ENCODE measurements around the gene CALN1.
A peak's percentile ranks its signal among the peaks of the same experiment; 100 is the strongest.
"Not testable (repeated sequence)": the region's sequence is repeated elsewhere in the genome, so short reads cannot be mapped to it uniquely, and the experiment has no call there.

CALN1 gene

DNA sequence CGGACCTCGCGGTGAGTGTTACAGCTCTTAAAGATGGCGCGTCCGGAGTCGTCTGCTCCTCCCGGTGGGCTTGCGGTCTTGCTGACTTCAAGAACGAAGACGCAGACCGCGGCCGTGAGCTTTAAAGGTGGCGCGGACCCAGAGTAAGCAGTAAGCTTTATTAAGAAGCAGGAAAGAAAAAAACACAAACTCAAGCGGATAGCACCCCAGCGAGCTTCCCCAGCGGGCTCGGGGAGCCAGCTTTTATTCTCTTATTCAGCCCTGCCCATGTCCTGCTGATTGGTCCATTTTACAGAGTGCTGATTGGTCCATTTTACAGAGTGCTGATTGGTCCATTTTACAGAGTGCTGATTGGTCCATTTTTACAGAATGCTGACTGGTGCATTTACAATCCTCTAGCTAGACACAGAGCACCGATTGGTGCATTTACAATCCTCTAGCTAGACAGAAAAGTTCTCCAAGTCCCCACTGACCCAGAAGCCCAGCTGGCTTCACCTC lies at the start of gene CALN1:
Gene CALN1 (minus strand): TSS at position 218 of the 498 bp plus-strand sequence.
- DNase-seq (ENCODE audit: low spot score), result not testable (repeated sequence)

DNA sequence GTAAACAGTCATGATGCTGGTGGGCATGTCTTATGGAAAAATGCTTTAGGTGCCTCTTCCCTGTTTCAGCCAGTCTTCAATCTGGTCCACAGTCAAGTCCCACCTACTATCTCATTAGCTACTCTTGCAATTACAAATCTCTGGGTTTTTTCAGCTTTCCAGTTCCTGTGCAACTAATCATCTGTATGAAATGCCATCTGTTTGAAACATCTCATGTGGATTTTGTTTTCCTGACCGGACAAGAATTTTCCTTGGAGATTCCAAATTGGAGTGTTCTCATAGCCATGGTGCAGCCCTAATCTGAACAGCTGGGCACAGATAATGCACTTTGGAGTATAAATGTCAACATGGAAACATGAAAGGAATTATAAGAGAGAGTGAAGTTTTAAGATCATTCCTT lies 41.3 kb upstream of the CALN1 start:
- no peak for DNase-seq (ENCODE audit: low spot score)

DNA sequence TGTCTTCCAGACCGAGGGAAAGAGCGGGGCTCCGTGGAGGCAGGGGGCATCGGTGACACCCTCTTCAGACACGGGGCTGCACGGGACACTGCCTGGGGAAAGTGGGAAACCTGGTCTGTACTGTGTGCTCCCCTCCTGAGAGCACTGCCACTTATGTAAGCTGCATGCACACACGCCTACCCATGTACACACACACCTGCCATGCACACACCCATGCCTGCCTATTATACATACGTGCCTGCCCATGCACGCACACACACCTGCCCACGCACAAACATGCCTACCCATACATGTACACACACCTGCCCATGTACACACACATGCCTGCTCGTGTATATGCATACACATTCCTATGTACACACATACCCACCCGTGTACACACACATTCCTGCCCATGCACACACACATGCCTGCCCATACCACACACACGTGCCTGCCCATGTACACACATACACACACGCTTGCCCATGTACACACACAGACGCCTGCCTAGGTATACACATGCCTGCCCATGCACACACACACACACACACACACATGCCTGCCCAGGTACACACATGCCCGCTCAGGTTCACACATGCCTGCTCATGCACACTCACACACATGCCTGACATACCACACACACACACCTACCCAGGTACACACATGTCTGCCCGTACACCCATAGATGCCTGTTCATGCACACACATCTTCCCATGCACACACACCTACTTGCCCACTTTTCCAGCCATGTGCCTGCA lies 35.5 kb upstream of the CALN1 start:
- no peak for DNase-seq (ENCODE audit: low spot score)

DNA sequence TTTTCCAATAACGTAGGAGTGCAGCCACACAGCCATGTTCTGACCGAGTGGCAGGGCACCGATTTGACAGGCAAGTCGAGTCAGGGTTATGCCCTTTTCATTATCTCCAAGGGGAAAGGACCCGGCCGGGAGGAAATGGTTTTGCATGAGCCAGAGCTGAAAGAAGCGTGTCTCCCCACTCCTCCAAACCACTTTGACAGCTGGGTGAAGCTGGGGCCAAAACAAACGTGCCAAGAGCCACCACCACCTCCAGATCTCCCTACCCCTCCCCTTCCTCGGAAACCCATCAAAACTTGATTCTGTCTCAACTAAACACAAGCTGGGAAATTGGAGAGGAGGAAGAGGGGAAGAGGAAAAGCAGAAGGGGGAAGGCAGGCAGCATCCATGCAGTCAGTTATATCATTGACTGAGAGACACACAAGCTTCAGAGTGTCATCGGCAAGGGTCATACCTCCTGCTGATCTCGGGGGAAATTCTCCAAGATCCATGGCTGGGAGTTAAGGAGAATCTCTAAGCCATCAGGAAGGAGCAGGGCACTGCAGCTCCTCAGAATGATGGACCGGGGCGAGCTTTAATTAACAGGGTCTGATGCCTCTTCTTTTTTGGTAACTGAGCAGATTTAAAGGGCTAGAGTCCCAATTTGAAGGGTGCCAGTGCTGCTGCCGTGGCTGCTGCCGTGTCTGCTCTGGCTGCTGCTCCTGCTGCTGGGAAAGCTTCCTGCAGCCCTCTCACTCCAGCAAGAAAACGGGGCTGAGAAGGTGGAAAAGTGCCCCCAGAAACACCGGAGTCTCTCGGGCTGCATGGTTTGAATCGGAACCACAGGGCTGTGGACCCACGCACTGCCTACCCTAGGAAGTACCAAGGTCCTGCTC lies 34.7 kb upstream of the CALN1 start:
- DNase-seq (ENCODE audit: low spot score), result no peak

DNA sequence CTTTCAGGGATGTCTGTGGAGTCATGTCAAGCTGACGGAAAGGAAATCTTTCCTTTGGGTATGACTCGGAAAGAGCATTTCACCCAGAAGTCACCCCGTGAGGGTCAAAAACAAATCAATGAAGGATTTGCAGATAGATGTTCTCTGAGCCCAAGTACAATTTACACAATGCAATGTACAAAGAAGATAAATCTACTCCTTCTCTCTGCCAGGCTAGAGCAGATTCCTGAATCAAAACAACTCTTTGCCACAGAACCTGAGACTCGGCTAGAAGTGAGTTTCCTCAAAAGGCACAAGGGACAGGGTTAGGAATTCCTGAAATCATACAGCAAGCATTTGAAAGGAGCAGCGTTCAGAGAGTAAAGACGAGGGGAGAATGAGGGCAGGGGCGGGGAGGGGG lies 34.0 kb upstream of the CALN1 start:
- no peak for DNase-seq (ENCODE audit: low spot score)

DNA sequence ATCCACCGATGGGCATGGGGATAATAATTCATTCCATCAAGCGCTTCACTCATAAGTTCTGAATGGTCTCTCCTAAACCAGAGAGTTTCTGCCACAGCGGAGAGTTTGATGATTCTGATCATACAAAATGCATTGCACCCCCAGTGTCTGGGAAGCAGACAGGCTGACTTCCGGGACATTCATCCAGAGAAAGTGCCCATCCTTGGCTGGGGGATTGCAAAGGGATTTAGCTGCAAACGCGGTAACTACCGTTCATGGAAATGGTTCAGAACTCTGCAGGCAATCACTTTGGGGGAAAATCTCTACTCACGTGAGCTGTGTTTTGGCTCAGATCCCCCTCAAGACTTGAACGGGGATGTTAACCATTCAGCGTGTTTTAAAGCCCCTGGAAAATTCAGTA lies 33.4 kb upstream of the CALN1 start:
- no peak for DNase-seq (ENCODE audit: low spot score)

DNA sequence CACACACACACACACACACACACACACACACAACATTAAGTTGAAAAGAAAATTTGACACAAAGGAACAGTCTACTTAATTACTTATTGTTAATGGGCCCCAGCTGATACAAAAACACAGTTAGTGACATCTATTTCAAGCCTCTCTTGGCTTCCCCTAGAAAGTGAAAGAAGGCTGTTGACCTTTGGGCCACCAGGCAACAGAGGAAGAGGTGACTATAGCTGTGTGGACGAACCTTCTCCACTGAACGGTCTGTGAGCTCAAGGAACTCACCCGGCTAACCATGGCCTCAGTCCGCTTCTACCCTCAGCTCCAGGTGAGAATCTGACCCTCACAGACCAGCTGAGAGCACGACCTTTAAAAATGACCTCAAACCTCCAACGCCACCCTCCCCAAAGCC lies 32.9 kb upstream of the CALN1 start:
- no peak for DNase-seq (ENCODE audit: low spot score)

DNA sequence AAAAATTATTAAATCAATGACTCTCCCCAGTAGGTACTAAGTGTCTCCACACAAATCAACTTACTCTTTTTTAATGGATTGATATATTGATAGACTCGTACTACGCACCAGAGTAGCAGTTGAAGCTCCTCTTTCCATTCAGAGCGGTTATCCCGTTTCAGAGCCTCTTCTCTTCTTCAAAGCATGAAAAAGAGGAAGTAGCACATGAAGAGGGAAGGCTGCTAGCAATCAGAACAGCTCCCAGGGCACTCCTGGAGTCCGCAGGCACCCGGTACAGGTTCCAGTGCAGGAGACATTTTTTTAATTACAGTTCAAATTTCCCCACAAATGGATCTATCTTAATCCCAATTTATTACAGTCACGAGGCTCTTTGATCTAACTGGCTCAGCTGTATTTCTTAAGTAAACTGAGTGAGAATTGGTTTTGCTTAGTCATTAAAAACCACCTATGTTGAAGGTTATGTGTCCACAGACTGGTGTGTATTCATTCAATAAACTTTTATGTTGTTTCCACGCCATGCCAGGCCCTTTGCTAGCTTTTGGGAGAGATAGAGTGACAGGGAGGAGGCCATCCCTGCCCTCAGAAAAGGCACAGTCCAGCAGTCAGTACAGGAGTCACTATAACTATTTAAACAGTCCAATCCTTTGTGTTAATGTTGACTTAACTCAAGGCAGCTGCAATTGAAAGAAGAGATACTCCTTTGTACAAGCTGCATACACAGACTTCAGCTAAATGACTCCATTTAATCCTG lies 32.1 kb upstream of the CALN1 start:
- DNase-seq (ENCODE audit: low spot score), result no peak

DNA sequence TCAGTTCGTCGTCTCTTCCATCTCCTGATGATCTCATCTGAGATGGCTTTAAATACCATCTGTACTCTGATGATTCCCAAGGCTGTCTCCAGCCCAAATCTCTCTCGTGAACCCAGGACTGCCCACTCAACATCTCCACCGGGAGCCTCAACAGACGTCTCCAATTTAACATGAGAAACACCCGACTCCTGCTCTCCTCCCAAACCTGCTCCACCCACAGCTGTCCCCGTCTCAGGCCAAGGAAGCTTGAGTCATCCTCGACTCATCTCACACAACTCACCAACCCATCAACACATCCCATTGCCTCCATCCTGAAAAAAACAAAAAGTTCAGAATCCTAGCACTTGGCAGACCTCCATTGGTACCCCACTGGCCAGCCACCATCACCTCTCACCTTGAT lies 29.7 kb upstream of the CALN1 start:
- DNase-seq (ENCODE audit: low spot score), result no peak

DNA sequence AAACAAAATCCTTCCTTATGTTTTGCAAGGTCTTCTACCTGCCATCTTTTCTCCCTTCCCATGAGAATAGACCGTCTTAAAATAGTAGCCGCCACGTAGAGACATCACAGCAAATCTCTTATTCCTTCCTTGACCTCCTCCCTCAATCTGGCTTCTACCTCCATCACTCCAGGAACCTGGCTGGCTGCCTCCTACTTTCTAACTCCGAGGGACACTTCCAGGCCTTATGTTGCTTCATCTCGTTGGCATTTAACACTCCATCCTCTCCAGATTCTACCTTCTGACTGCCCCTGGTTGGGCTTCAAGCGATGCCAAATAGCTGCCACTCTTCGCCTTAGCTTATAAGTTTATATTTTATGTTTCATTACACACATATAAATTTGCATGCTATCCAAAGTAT lies 26.4 kb upstream of the CALN1 start:
- DNase-seq (ENCODE audit: low spot score), result no peak

DNA sequence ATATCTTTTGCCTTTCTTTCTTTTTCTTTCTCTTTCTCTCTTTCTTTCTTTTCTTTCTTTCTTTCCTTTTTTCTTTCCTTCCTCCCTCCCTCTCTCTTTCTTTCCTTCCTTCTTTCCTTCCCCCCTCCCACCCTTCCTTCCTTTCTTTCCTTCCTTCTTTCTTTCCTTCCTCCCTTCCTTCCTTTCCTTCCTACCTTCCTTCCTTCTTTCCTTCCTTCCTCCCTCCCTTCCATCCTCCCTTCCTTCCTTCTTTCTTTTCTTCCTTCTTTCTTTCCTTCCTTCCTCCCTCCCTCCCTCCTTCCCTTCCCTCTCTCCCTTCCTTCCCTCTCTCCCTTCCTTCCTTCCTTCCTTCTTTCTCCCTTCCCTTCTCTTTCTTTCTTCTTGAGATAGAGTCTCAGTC lies 25.5 kb upstream of the CALN1 start:
- no peak for DNase-seq (ENCODE audit: low spot score)

DNA sequence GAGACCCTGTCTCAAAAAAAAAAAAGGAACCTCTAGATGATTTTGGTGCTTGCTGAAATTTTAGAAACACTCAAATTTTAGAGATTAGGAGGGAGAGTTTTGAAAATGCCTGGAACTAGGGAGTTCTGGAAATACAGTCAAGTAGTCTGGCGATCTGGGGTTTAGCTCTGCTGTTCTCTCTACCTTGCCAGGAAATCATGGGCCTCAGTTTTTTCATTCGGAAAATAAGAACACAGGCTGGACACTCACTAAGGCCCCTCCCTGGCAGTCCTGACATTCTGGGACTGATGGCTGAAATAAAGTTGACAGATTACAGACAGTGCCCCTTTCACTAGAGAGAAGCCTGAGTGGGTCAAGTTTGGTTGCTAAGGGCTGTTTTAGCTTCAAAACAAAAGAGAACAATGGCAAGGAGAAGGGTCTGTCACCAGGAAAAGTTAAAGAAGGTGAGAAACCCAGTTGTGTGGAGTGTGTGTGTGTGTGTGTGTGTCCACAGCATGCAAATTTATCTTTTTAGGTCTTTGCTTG lies 25.0 kb upstream of the CALN1 start:
- DNase-seq (ENCODE audit: low spot score), result no peak

DNA sequence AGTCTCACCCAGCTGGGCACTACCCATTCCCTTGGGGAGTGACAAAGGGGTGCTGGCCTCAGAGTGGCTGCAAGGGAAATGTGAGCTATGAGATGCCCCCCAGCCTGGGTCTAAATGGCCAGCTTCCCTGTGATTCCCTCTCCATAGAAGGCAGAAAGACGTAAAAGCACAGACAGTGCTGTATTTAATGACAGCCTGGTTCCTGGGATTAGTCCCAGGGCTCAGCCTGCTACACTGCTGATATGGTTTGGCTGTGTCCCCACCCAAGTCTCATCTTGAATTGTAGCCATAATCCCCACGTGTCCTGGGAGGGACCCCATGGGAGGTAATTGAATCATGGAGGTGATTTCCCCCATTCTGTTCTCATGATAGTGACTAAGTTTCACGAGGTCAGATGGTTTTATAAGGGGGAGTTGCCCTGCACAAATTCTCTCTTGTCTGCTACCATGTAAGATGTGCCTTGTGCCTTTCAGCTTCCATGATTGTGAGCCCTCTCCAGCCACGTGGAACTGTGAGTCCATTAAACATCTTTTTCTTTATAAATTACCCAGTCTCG lies 23.9 kb upstream of the CALN1 start:
- peak; percentile 52 for DNase-seq (ENCODE audit: low spot score)

DNA sequence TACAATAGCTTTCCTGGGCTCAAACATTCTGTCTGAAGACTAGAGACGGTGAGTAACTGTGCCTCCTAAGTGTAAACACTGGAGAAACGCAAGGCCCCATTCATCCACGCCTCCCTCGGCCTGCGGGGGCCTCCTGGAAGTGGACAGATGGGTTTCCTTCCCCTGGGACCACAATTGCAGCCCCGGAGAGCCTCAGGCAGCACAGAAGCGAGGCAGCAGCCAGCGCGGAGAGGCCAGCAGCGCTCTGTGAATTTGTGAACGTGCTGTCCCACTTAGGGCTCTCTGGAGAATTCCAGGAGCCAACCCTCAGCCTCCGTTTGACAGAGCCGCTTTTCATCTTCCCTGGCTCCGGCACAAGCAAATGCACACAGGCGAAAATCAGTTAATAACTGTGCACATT lies 23.2 kb upstream of the CALN1 start:
- peak; percentile 76 for DNase-seq (ENCODE audit: low spot score)

DNA sequence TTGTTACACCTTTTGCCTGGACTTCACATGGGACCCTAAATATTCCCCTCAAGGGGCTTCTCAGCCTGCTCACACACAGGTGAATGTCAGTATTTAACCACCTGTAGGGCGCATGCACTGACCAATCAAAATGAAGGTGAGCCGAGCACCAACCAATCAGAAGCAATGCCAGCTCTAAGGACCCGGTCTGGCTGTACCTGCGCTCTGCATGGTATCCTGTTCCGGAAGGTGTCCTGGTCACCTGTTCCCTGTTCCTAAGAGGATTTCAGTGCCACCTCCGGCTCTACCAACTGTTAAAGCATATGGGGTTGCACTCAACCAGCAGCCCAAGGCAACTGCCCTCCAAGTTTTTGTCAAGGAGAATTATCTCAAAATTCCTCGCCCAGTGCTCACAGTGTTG lies 18.4 kb upstream of the CALN1 start:
- no peak for DNase-seq (ENCODE audit: low spot score)

DNA sequence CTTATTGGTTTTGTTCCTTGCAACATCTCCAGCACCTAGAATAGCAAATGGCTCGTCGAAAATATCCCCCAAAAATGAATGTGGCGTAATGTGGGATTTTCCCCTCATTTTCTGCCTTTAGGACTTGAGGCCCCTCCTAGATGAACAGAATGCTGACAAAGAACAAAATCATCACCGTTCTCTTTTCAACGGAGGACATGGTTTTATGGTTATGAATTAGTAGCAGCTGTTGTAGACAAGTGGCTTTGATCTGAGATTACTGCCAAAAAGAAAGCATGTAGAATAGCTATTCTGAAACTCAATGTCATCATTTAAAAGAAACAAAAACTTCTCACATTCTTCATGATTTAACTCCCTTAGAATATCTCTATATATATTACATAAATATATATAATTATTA lies 17.2 kb upstream of the CALN1 start:
- DNase-seq (ENCODE audit: low spot score), result no peak

DNA sequence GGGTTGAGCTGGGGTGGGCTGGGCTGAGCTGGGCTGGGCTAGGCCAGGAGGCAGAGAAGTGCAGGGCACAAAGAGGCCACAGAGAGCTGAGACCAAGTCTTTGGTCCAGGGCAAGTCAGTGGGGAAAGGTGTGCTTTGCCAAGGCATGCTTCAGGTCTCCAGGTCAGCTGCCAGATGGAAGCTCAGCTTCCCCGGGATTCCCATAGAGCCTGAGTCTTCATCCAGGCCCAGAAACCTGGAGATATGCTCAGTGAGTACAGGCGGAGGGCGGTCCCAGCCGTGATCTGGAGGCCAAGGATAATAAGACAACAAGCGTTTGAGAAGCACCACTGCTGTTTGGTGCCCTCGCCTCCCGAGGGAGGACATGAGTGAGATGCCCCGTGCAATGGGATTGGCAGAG lies 4.7 kb upstream of the CALN1 start:
- DNase-seq (ENCODE audit: low spot score), result no peak

DNA sequence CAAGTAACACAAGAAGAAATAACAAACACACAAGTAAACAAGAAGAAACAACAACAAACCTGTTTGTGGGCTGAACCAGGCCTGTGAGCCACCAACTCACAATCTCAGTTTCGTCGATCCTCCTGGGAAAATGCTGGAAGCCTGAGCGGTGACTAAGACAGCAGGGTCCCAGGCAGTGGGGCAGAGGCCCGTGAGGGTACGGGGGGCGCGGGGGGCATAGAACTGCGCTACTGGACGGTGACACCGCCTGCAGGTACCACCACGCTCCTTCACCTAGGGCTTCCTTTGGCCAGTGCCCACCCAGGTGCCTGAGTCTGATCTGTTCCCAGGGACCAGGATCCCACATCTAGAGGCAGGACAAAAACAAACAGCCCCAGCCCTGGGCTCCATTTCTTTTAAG lies 3.4 kb upstream of the CALN1 start:
- no peak for DNase-seq (ENCODE audit: low spot score)

DNA sequence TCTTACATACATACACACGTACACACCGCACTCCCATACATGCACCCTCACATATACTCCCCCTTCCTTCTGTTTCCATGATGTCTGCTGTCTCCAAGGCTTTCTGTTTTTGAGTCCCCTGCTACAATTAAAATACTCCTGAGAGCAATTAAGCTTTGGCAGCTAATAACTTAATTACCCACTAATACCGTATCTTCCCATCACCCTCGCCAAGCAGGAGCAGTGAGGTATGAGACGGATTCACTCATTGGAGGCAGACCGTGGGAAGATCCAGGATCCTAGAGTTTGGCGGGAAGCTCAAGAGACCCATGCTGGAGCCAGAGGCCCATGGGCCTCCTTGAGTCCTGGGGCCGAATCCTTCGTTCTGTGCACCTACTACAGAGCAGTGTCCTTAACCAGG lies 1.7 kb upstream of the CALN1 start:
- peak; percentile 68 for DNase-seq (ENCODE audit: low spot score)

DNA sequence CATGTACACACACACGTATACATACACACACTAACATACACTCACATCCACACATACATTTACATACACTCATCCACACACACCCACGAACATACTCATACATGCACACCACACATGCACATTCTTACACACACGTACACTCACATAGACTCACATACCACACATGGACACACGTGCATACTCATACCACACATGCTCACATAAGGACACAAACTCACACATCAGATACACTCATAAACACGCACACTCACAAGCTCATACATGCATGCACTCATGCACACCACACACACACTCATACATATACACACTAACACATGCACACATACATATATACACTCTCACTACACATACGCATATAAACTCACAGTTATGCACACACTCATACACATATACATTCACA lies 1.2 kb upstream of the CALN1 start:
- DNase-seq (ENCODE audit: low spot score), result no peak

DNA sequence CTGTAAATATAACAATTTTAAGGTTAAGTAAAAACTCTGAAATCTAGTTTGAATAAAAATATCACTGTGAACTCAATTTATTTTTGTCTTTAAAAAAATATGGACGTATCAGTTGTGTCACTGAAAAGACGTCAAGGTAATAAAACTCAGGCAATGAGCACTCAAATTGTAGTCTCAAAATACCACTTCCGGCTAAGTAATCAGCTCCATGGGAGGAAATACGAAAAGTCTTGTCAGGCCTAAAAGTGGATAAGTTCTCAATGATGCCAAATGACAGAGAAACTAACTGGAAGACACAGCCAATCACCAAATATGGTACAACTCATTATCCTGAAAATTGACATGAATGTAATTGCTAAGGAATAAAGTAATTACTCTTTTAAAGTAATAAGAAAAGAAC lies 719 bp downstream of the CALN1 start:
- no peak for DNase-seq (ENCODE audit: low spot score)

DNA sequence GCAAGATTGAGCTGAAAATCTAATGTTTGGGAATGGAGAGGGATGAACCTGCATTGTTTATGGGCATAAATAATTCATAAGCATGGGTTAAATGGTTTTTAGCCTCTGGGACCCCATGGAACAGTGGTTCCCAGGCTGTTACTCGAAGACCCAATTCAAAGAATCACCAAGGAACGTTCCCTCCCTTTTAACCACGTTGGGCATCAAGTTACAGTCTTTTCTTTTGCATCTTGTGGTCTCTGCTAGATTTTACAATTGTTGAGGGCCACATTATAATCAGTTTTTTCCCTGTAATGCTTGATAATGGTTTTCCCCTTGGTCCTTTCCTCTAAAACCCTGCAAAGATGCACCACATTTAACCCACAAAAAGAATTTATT lies 2.5 kb downstream of the CALN1 start:
- no peak for DNase-seq (ENCODE audit: low spot score)
